ENCODE data around the gene SRP68.
"Not testable (repeated sequence)": the region's sequence is repeated elsewhere in the genome, so short reads cannot be mapped to it uniquely, and the experiment has no call there.

The SRP68 gene

GRCh38 chr17:76076765-76077583 is 4.7 kb upstream of the SRP68 start:
- DNase-seq (ENCODE audit: low spot score), result peak; percentile 43

GRCh38 chr17:76076146-76076764 is 3.9 kb upstream of the SRP68 start:
- DNase-seq (ENCODE audit: low spot score), result peak; percentile 55

GRCh38 chr17:76075364-76076145 is 3.2 kb upstream of the SRP68 start:
- peak; percentile 60 for DNase-seq (ENCODE audit: low spot score)

- peak; percentile 57 for DNase-seq (ENCODE audit: low spot score)
These were observed 2.4 kb upstream of the SRP68 start, which contains the start of gene GALR2 for GRCh38 chr17:76074390-76075363. GALR2 (plus strand) TSS chr17:76074781; CDS start chr17:76074884, 103 bp downstream.

- DNase-seq (ENCODE audit: low spot score), result no peak
These were observed 678 bp downstream of the SRP68 start for GRCh38 chr17:76071531-76072147.

- DNase-seq (ENCODE audit: low spot score), result no peak
These were observed 6.5 kb downstream of the SRP68 start for GRCh38 chr17:76065775-76066174.

GRCh38 chr17:76063875-76064546 is 8.3 kb downstream of the SRP68 start:
- no peak for DNase-seq (ENCODE audit: low spot score)

GRCh38 chr17:76058264-76058663 is 14.1 kb downstream of the SRP68 start:
- DNase-seq (ENCODE audit: low spot score), result not testable (repeated sequence)

GRCh38 chr17:76056882-76057281 is 15.4 kb downstream of the SRP68 start:
- no peak for DNase-seq (ENCODE audit: low spot score)

- no peak for DNase-seq (ENCODE audit: low spot score)
These were observed 18.2 kb downstream of the SRP68 start for GRCh38 chr17:76054112-76054476.

GRCh38 chr17:76053246-76054111 is 18.8 kb downstream of the SRP68 start:
- DNase-seq (ENCODE audit: low spot score), result no peak

GRCh38 chr17:76051561-76051960 is 20.8 kb downstream of the SRP68 start:
- DNase-seq (ENCODE audit: low spot score), result no peak

- no peak for DNase-seq (ENCODE audit: low spot score)
These were observed 21.5 kb downstream of the SRP68 start for GRCh38 chr17:76050538-76051467.

- no peak for DNase-seq (ENCODE audit: low spot score)
These were observed 22.3 kb downstream of the SRP68 start for GRCh38 chr17:76049836-76050537.

- DNase-seq (ENCODE audit: low spot score), result no peak
These were observed 23.1 kb downstream of the SRP68 start for GRCh38 chr17:76049239-76049638.

- no peak for DNase-seq (ENCODE audit: low spot score)
These were observed 23.6 kb downstream of the SRP68 start for GRCh38 chr17:76048711-76049110.

- DNase-seq (ENCODE audit: low spot score), result no peak
These were observed 24.2 kb downstream of the SRP68 start for GRCh38 chr17:76048025-76048605.
